H1 (cell line): Measurements from ENCODE around the gene NAPG. TPM values are rescaled to one million over a fixed set of nuclear protein-coding genes. Genes with fewer than 3 reads are reported as not detected.
"Not testable (repeated sequence)": the region's sequence is repeated elsewhere in the genome, so short reads cannot be mapped to it uniquely, and the experiment has no call there.

Source experiments
- CTCF ChIA-PET: fragments of 300-600 bp; sonication (Branson Sonifier 250); formaldehyde crosslinking; loops from one replicate; lab custom pipeline; 2021; ENCODE audit not compliant: partially characterized antibody; lab: Charles Lee
- POLR2A ChIA-PET: fragments of 300-600 bp; sonication (Branson Sonifier 250); formaldehyde crosslinking; loops from one replicate; lab custom pipeline; 2021; ENCODE audit warnings: inconsistent platforms; ENCODE audit not compliant: partially characterized antibody; lab: Charles Lee
- DNase-seq, 2 experiments: peaks; one replicate each; pipeline versions ENCODE4 v3.0.0 to v3.0.0-alpha.2; 2010 to 2022; ENCODE audit warnings: low spot score in 2 of 2, low read depth in 1 of 2, mixed read lengths in 1 of 2
- FAIRE-seq: peaks from 2 replicates; lab custom pipeline; 2011; peaks lifted over from hg19 to GRCh38; lab: Jason Lieb, UNC
- H2AFZ ChIP-seq: 2 replicates; pipeline ENCODE4 v1.8.1; 2012; ENCODE audit warnings: low read length, inconsistent platforms
- H2AK5ac ChIP-seq: 2 replicates; pipeline ENCODE4 v1.6.1; 2013; ENCODE audit warnings: low read depth, low read length
- H2BK120ac ChIP-seq: replicated peaks from 2 replicates; pipeline ENCODE3; 2013; ENCODE audit warnings: low read depth, low read length, inconsistent platforms
- H2BK12ac ChIP-seq: 2 replicates; pipeline ENCODE4 v1.6.1; 2013; ENCODE audit warnings: low read depth, low read length
- H2BK15ac ChIP-seq: 2 replicates; pipeline ENCODE4 v1.6.1; 2013; ENCODE audit warnings: low read length
- H2BK20ac ChIP-seq: 2 replicates; pipeline ENCODE4 v1.6.1; 2013; ENCODE audit warnings: low read length
- H2BK5ac ChIP-seq: 2 replicates; pipeline ENCODE4 v1.6.1; 2013; ENCODE audit warnings: low read depth, low read length
- H3K14ac ChIP-seq: 2 replicates; pipeline ENCODE4 v1.6.1; 2013; ENCODE audit warnings: inconsistent platforms; ENCODE audit not compliant: insufficient read length
- H3K18ac ChIP-seq: 2 replicates; pipeline ENCODE4 v1.6.1; 2013; ENCODE audit warnings: low read length; ENCODE audit errors: extremely low read depth
- H3K23ac ChIP-seq: 2 replicates; pipeline ENCODE4 v1.6.1; 2013; ENCODE audit warnings: inconsistent platforms; ENCODE audit not compliant: insufficient read length
- H3K23me2 ChIP-seq: 2 replicates; pipeline ENCODE4 v1.6.1; 2013; ENCODE audit warnings: low read depth, low read length
- H3K27ac ChIP-seq: 2 replicates; pipeline ENCODE4 v1.6.1; 2011; ENCODE audit warnings: low read depth, low read length, inconsistent platforms
- H3K27me3 ChIP-seq, 4 experiments: replicated peaks in 1 of 4; 1 replicate in 1 of 4; 2 replicates in 3 of 4; pipeline versions ENCODE4 v1.6.1 to v1.8.1; 2011 to 2013; ENCODE audit warnings: low read length in 3 of 4, mild to moderate bottlenecking in 3 of 4, inconsistent platforms in 2 of 4, mixed read lengths in 2 of 4, moderate library complexity in 1 of 4; ENCODE audit not compliant: control insufficient read depth in 3 of 4, insufficient read depth in 3 of 4; ENCODE audit errors: extremely low read depth in 1 of 4
- H3K36me3 ChIP-seq, 4 experiments: 2 replicates each; pipeline versions ENCODE4 v1.6.1 to v1.8.1; 2011 to 2013; ENCODE audit warnings: mild to moderate bottlenecking in 4 of 4, low read length in 3 of 4, moderate library complexity in 2 of 4, control low read depth in 1 of 4, inconsistent platforms in 1 of 4; ENCODE audit not compliant: insufficient read depth in 4 of 4, control insufficient read depth in 2 of 4
- H3K4ac ChIP-seq: replicated peaks from 2 replicates; pipeline ENCODE3; 2013; ENCODE audit warnings: low read length, low read depth, mixed read lengths, inconsistent platforms; ENCODE audit not compliant: insufficient read length
- H3K4me1 ChIP-seq, 4 experiments: replicated peaks in 1 of 4; 1 replicate in 1 of 4; 2 replicates in 3 of 4; pipeline versions ENCODE4 v1.6.1 to v1.8.1; 2011 to 2013; ENCODE audit warnings: low read length in 3 of 4, inconsistent platforms in 2 of 4, mixed read lengths in 1 of 4; ENCODE audit not compliant: insufficient read depth in 4 of 4, control insufficient read depth in 3 of 4
- H3K4me2 ChIP-seq, 2 experiments: 2 replicates each; pipeline versions ENCODE4 v1.6.1 to v1.8.1; 2011 to 2013; ENCODE audit warnings: low read depth in 2 of 2, low read length in 2 of 2, control low read depth in 1 of 2, inconsistent platforms in 1 of 2, mild to moderate bottlenecking in 1 of 2; ENCODE audit not compliant: insufficient read depth in 1 of 2
- H3K4me3 ChIP-seq, 4 experiments: fragments of 200-600, 300-600 bp in 1 of 4; sonication (generic), shearing (Covaris generic), sonication (Bioruptor Twin) in 1 of 4; 2 replicates each; pipeline versions ENCODE4 v1.5.1 to v1.8.1; 2011 to 2016; ENCODE audit warnings: low read length in 4 of 4, low read depth in 3 of 4, control low read depth in 2 of 4, inconsistent platforms in 2 of 4, mild to moderate bottlenecking in 2 of 4, mixed read lengths in 1 of 4, moderate library complexity in 1 of 4; ENCODE audit not compliant: insufficient read depth in 2 of 4; ENCODE audit errors: extremely low read depth in 1 of 4
- H3K56ac ChIP-seq: replicated peaks from 2 replicates; pipeline ENCODE3; 2013; ENCODE audit warnings: low read depth, mild to moderate bottlenecking, mixed read lengths, low read length, inconsistent platforms; ENCODE audit not compliant: insufficient read length
- H3K79me1 ChIP-seq: 2 replicates; pipeline ENCODE4 v1.6.1; 2013; ENCODE audit warnings: low read depth, low read length, control low read depth
- H3K79me2 ChIP-seq, 2 experiments: 2 replicates each; pipeline versions ENCODE4 v1.6.1 to v1.8.1; 2012 to 2013; ENCODE audit warnings: low read length in 2 of 2, mild to moderate bottlenecking in 2 of 2, inconsistent platforms in 1 of 2; ENCODE audit not compliant: insufficient read depth in 2 of 2, control insufficient read depth in 1 of 2
- H3K9ac ChIP-seq, 4 experiments: replicated peaks in 1 of 4; 1 replicate in 1 of 4; 2 replicates in 3 of 4; pipeline versions ENCODE4 v1.6.1 to v1.8.1; 2011 to 2013; ENCODE audit warnings: low read depth in 3 of 4, low read length in 3 of 4, control low read depth in 2 of 4, mild to moderate bottlenecking in 2 of 4, moderate library complexity in 2 of 4, inconsistent platforms in 1 of 4; ENCODE audit errors: extremely low read depth in 1 of 4
- H3K9me3 ChIP-seq, 2 experiments: 2 replicates each; pipeline versions ENCODE4 v1.6.1 to v1.8.1; 2012 to 2013; ENCODE audit warnings: mild to moderate bottlenecking in 2 of 2, moderate library complexity in 2 of 2, control low read depth in 1 of 2, inconsistent platforms in 1 of 2, low read depth in 1 of 2, low read length in 1 of 2, mixed read lengths in 1 of 2; ENCODE audit not compliant: insufficient read depth in 2 of 2
- H4K20me1 ChIP-seq, 2 experiments: replicated peaks in 1 of 2; 2 replicates each; pipeline versions ENCODE3 to v1.8.1; 2011 to 2013; ENCODE audit warnings: inconsistent platforms in 2 of 2, low read length in 2 of 2, mild to moderate bottlenecking in 1 of 2; ENCODE audit not compliant: insufficient read depth in 2 of 2, control insufficient read depth in 1 of 2
- H4K5ac ChIP-seq: 2 replicates; pipeline ENCODE4 v1.6.1; 2013; ENCODE audit warnings: low read length, low read depth, mixed read lengths, inconsistent platforms; ENCODE audit not compliant: insufficient read length
- H4K8ac ChIP-seq: 2 replicates; pipeline ENCODE4 v1.8.0; 2013; ENCODE audit warnings: mild to moderate bottlenecking, moderate library complexity, low read length, inconsistent platforms; ENCODE audit not compliant: insufficient read depth; ENCODE audit errors: extremely low read depth
- H4K91ac ChIP-seq: replicated peaks from 2 replicates; pipeline ENCODE3; 2013; ENCODE audit warnings: low read length, mixed read lengths, inconsistent platforms; ENCODE audit not compliant: insufficient read length
- WGBS, 2 experiments: shearing (Covaris generic) in 1 of 2; methylation state at CpG; one replicate each; pipeline versions ENCODE4 v1.1.6 to v1.1.7; 2013 to 2015; ENCODE audit warnings: low lambda C conversion rate in 2 of 2, mixed read lengths in 2 of 2, inconsistent platforms in 1 of 2, low coverage in 1 of 2, missing lambda C conversion rate in 1 of 2; ENCODE audit not compliant: insufficient replicate concordance in 2 of 2, insufficient coverage in 1 of 2, insufficient read length in 1 of 2; ENCODE audit errors: extremely low coverage in 1 of 2, missing lambda C conversion rate in 1 of 2; 5-methylcytosine and 5-hydroxymethylcytosine counted together
- polyA plus RNA-seq, 7 experiments: library from polyadenylated mRNA; depleted of rRNA in 3 of 7; stranded (reverse) in 5 of 7; unstranded in 2 of 7; fragments of >200 nt in 5 of 7; fragments of 200-250 nt in 2 of 7; gene quantifications; 1 replicate in 5 of 7; 2 replicates in 1 of 7; 4 replicates in 1 of 7; pipeline versions ENCODE4 v1.2.1 to v1.2.3, GENCODE V29; 2011 to 2013; ENCODE audit warnings: missing spikeins in 2 of 7, mixed read lengths in 2 of 7
- total RNA-seq: library from RNA; stranded (reverse); fragmentation: NEBNext Ultra II Directional; extraction: Animal tissue kit (Norgen Biotek cat#: 25700); gene quantifications from 2 replicates; pipeline ENCODE4 v1.2.1, GENCODE V29; 2021

The NAPG gene
- total and polyA plus RNA-seq, 2 of the 8 experiments (the other 6 are each of a cell fraction or from before 2014, with no cell fraction given): 8.0 to 23.5 TPM

GRCh38 chr18:10574412-10574811 is 48.6 kb downstream of the NAPG start:
- FAIRE-seq, H2BK120ac ChIP-seq, H3K18ac ChIP-seq, H2BK5ac ChIP-seq, H3K79me1 ChIP-seq, H2BK12ac ChIP-seq, H2BK15ac ChIP-seq, H3K23ac ChIP-seq, H3K4me1 ChIP-seq, H3K14ac ChIP-seq, DNase-seq, CTCF ChIA-PET, H3K9ac ChIP-seq, H4K5ac ChIP-seq, H3K9me3 ChIP-seq, H3K79me2 ChIP-seq, H2AFZ ChIP-seq, H3K27me3 ChIP-seq, H4K91ac ChIP-seq, POLR2A ChIA-PET, H3K4ac ChIP-seq, H4K20me1 ChIP-seq, H3K4me2 ChIP-seq, H2AK5ac ChIP-seq, H4K8ac ChIP-seq, H2BK20ac ChIP-seq, H3K56ac ChIP-seq, H3K27ac ChIP-seq, H3K4me3 ChIP-seq, H3K23me2 ChIP-seq, H3K36me3 ChIP-seq: not testable (repeated sequence)
- WGBS, 2 experiments: 90% methylated on average over 2 of the region's 2 CpGs; no CpG with 5 or more reads in 1 of the 2 experiments

DNA sequence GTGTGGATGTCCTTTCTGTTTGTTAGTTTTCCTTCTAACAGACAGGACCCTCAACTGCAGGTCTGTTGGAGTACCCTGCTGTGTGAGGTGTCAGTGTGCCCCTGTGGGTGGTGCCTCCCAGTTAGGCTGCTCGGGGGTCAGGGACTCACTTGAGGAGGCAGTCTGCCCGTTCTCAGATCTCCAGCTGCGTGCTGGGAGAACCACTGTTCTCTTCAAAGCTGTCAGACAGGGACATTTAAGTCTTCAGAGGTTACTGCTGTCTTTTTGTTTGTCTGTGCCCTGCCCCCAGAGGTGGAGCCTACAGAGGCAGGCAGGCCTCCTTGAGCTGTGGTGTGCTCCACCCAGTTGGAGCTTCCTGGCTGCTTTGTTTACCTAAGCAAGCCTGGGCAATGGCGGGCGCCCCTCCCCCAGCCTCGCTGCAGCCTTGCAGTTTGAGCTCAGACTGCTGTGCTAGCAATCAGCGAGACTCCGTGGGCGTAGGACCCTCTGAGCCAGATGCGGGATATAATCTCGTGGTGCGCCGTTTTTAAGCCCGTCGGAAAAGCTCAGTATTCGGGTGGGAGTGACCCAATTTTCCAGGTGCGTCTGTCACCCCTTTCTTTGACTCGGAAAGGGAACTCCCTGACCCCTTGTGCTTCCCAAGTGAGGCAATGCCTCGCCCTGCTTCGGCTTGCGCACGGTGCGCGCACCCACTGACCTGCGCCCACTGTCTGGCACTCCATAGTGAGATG is 52.2 kb downstream of the NAPG start:
- H3K27ac ChIP-seq, H3K14ac ChIP-seq, H2AFZ ChIP-seq, H3K23ac ChIP-seq, H3K9ac ChIP-seq, H4K8ac ChIP-seq, H2BK5ac ChIP-seq, H4K20me1 ChIP-seq, H2BK12ac ChIP-seq, H3K56ac ChIP-seq, H3K4me1 ChIP-seq, H3K4ac ChIP-seq, H3K18ac ChIP-seq, FAIRE-seq, H2AK5ac ChIP-seq, H3K79me1 ChIP-seq, H2BK20ac ChIP-seq, H3K4me2 ChIP-seq, H4K91ac ChIP-seq, H3K4me3 ChIP-seq, H3K23me2 ChIP-seq, H3K79me2 ChIP-seq, H4K5ac ChIP-seq, H2BK120ac ChIP-seq, H3K36me3 ChIP-seq, H3K27me3 ChIP-seq, H2BK15ac ChIP-seq, POLR2A ChIA-PET: not testable (repeated sequence)
- DNase-seq: peak in 1 of 2 experiments; percentile 55
- CTCF ChIA-PET: interaction anchor here (1.7 kb wide), 2 partner anchors 18 to 576 kb away, joined by 4 to 5 read pairs; no protein-coding TSS in a partner anchor
- 84% methylated on average over 17 of the region's 25 CpGs; no CpG with 5 or more reads in 1 of the 2 experiments for WGBS, 2 experiments
- H3K9me3 ChIP-seq: peaks cover 9 to 21% of the 10 kb centered on the region in 2 experiments; a peak in 3 of 4 replicates
